ENCODE measurements around the gene LYVE1.

DNA sequence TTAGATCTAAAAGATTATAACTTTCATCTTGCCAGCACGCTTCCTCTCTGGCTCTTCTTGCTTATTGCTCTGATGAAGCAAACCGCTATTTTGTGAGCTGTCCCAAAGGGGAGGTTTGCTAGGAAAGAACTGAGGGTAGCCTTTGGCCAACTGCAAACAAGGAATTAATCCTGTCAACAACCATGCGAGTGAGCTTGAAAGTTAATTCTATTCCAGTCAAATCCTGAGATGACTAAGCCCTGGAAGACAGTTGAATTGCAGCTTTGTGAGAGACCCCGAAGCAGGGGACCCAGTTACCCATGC, 17.2 kb downstream of the LYVE1 start:
- no peak for TF ChIP-seq EZH2 (IDR thresholded peaks at IDR 0.05; ENCODE audit: borderline replicate concordance, low read depth, low read length, poor library complexity, severe bottlenecking)
- TF ChIP-seq, protein P1, sequence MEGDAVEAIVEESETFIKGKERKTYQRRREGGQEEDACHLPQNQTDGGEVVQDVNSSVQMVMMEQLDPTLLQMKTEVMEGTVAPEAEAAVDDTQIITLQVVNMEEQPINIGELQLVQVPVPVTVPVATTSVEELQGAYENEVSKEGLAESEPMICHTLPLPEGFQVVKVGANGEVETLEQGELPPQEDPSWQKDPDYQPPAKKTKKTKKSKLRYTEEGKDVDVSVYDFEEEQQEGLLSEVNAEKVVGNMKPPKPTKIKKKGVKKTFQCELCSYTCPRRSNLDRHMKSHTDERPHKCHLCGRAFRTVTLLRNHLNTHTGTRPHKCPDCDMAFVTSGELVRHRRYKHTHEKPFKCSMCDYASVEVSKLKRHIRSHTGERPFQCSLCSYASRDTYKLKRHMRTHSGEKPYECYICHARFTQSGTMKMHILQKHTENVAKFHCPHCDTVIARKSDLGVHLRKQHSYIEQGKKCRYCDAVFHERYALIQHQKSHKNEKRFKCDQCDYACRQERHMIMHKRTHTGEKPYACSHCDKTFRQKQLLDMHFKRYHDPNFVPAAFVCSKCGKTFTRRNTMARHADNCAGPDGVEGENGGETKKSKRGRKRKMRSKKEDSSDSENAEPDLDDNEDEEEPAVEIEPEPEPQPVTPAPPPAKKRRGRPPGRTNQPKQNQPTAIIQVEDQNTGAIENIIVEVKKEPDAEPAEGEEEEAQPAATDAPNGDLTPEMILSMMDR (conservative IDR thresholded peaks at IDR 0.05; ENCODE audit: low read depth, low read length): no peak

Data from A673 (cell line).